HCT116 (cell line): ENCODE results near the gene SLC9A7. TPM values are rescaled to one million over a fixed set of nuclear protein-coding genes. Genes with fewer than 3 reads are reported as not detected.

Experiments used
- ATAC-seq: fragments of 200-7000 bp; cut with Tn5 transposase; 2 replicates; pipeline ENCODE4 v1.9.1; 2020; ENCODE audit warnings: mild to moderate bottlenecking, moderate library complexity
- BruUV-seq: library from RNA; stranded (reverse); fragments of 400-500 nt; replicated peaks from 2 replicates; lab custom pipeline; 2021; lab: Mats Ljungman, UMichigan
- CTCF ChIA-PET: fragments of 300-600 bp; sonication (Branson Sonifier 250); formaldehyde crosslinking; loops from one replicate; lab custom pipeline; 2021; ENCODE audit warnings: antibody characterized with exemption; lab: Charles Lee
- POLR2A ChIA-PET: fragments of 300-600, 350-600 bp; sonication (Branson Sonifier 250); formaldehyde crosslinking; loops from one replicate; lab custom pipeline; 2021; ENCODE audit warnings: antibody characterized with exemption; lab: Charles Lee
- RAD21 ChIA-PET, 2 experiments: fragments of 300-600 bp; sonication (Branson Sonifier 250); formaldehyde crosslinking; loops; one replicate each; lab custom pipeline; 2023; ENCODE audit warnings: low total read pairs in 2 of 2; ENCODE audit not compliant: uncharacterized antibody in 2 of 2, unreplicated experiment in 2 of 2, low non-redundant PET in 1 of 2; lab: Charles Lee
- DNase-seq: peaks from one replicate; pipeline ENCODE4 v3.0.0-alpha.2; 2010; ENCODE audit warnings: low read depth, low spot score
- H2AFZ ChIP-seq: fragments of 200-600 bp; shearing (Covaris generic), sonication (generic); 2 replicates; pipeline ENCODE4 v1.6.1; 2017; ENCODE audit warnings: low read depth, mixed run types, mixed read lengths, antibody characterized with exemption, low read length; ENCODE audit not compliant: poor library complexity, severe bottlenecking
- H3K27ac ChIP-seq: 2 replicates; pipeline ENCODE4 v1.5.1; 2012; ENCODE audit warnings: low read depth, low read length
- H3K27me3 ChIP-seq: fragments of 200-600 bp; sonication (generic); 2 replicates; pipeline ENCODE4 v1.6.1; 2016; ENCODE audit warnings: mixed run types, low read length, mixed read lengths; ENCODE audit not compliant: insufficient read depth
- H3K36me3 ChIP-seq, 2 experiments: fragments of 200-500 bp in 1 of 2; fragments of 200-600 bp in 1 of 2; sonication (Bioruptor generic) in 1 of 2; sonication (generic) in 1 of 2; 2 replicates each; pipeline versions ENCODE4 v1.5.1 to v1.6.1; 2014 to 2016; ENCODE audit warnings: low read length in 2 of 2, inconsistent platforms in 1 of 2, mixed read lengths in 1 of 2, mixed run types in 1 of 2; ENCODE audit not compliant: insufficient read depth in 2 of 2, control insufficient read depth in 1 of 2
- H3K4me1 ChIP-seq, 2 experiments: fragments of 200-600 bp in 1 of 2; sonication (generic) in 1 of 2; 2 replicates each; pipeline versions ENCODE4 v1.5.1 to v1.6.1; 2012 to 2017; ENCODE audit warnings: low read length in 2 of 2, inconsistent platforms in 1 of 2, mild to moderate bottlenecking in 1 of 2, mixed read lengths in 1 of 2, mixed run types in 1 of 2, moderate library complexity in 1 of 2; ENCODE audit not compliant: insufficient read depth in 2 of 2, control insufficient read depth in 1 of 2
- H3K4me2 ChIP-seq: fragments of 200-600 bp; sonication (generic); 2 replicates; pipeline ENCODE4 v1.6.1; 2017; ENCODE audit warnings: mixed run types, low read length, mixed read lengths
- H3K4me3 ChIP-seq, 2 experiments: fragments of 200-600 bp in 1 of 2; sonication (generic) in 1 of 2; replicated peaks in 1 of 2; 2 replicates each; pipeline ENCODE4 v1.5.1; 2011 to 2016; ENCODE audit warnings: low read length in 2 of 2, control low read depth in 1 of 2, low read depth in 1 of 2, mild to moderate bottlenecking in 1 of 2, mixed read lengths in 1 of 2, mixed run types in 1 of 2
- H3K79me2 ChIP-seq: fragments of 200-600 bp; sonication (generic); 2 replicates; pipeline ENCODE4 v1.6.1; 2017; ENCODE audit warnings: mild to moderate bottlenecking, mixed run types, low read length, moderate library complexity, mixed read lengths; ENCODE audit not compliant: insufficient read depth
- H3K9ac ChIP-seq: fragments of 200-600 bp; sonication (generic); 2 replicates; pipeline ENCODE4 v1.6.1; 2016; ENCODE audit warnings: low read length, mixed read lengths
- H3K9me2 ChIP-seq: fragments of 200-600 bp; sonication (generic), shearing (Covaris generic); 2 replicates; pipeline ENCODE4 v1.6.1; 2017; ENCODE audit warnings: mixed run types, mild to moderate bottlenecking, moderate library complexity; ENCODE audit not compliant: insufficient read depth
- H3K9me3 ChIP-seq, 2 experiments: fragments of 200-500 bp in 1 of 2; fragments of 200-600 bp in 1 of 2; sonication (Bioruptor generic) in 1 of 2; sonication (generic) in 1 of 2; 2 replicates each; pipeline ENCODE4 v1.6.1; 2014 to 2017; ENCODE audit warnings: low read length in 2 of 2, mixed read lengths in 2 of 2, inconsistent platforms in 1 of 2, low read depth in 1 of 2, mild to moderate bottlenecking in 1 of 2, mixed run types in 1 of 2, moderate library complexity in 1 of 2; ENCODE audit not compliant: control insufficient read depth in 1 of 2, insufficient read depth in 1 of 2
- H4K20me1 ChIP-seq: fragments of 200-600 bp; sonication (generic), shearing (Covaris generic); 2 replicates; pipeline ENCODE4 v1.6.1; 2017; ENCODE audit warnings: mixed run types, mild to moderate bottlenecking, moderate library complexity; ENCODE audit not compliant: insufficient read depth
- ELF1 ChIP-seq: IDR thresholded peaks from 2 replicates; pipeline ENCODE4 v1.6.1; 2012; ENCODE audit warnings: low read depth, borderline replicate concordance
- EZH2phosphoT487 ChIP-seq: fragments of 200-600 bp; IDR thresholded peaks from 2 replicates; pipeline ENCODE4 v1.6.1; 2018; ENCODE audit warnings: antibody characterized with exemption, borderline replicate concordance
- FOSL1 ChIP-seq: IDR thresholded peaks from 2 replicates; pipeline ENCODE4 v1.6.1; 2012; ENCODE audit warnings: low read depth
- JUND ChIP-seq: IDR thresholded peaks from 2 replicates; pipeline ENCODE4 v1.6.1; 2012
- POLR2A ChIP-seq: IDR thresholded peaks from 2 replicates; pipeline ENCODE4 v1.7.0; 2011; ENCODE audit warnings: borderline replicate concordance; ENCODE audit not compliant: insufficient read depth, insufficient read length; ENCODE audit errors: extremely low read depth
- POLR2AphosphoS5 ChIP-seq: IDR thresholded peaks from 2 replicates; pipeline ENCODE4 v1.6.1; 2011; ENCODE audit warnings: mild to moderate bottlenecking, low read depth, low read length, moderate library complexity
- RAD21 ChIP-seq: IDR thresholded peaks from 2 replicates; pipeline ENCODE4 v1.6.1; 2012; ENCODE audit warnings: low read depth, mild to moderate bottlenecking
- SIN3A ChIP-seq: IDR thresholded peaks from 2 replicates; pipeline ENCODE4 v1.6.1; 2012; ENCODE audit warnings: low read depth
- TCF7L2 ChIP-seq: IDR thresholded peaks from 2 replicates; pipeline ENCODE4 v1.7.0; 2011; ENCODE audit warnings: borderline replicate concordance, inconsistent platforms; ENCODE audit not compliant: insufficient read depth, insufficient read length; ENCODE audit errors: extremely low read depth
- YY1 ChIP-seq: IDR thresholded peaks from 2 replicates; pipeline ENCODE4 v1.6.1; 2011; ENCODE audit warnings: low read length, low read depth, moderate library complexity, mild to moderate bottlenecking; ENCODE audit not compliant: insufficient replicate concordance; ENCODE audit errors: extremely low read depth
- ZFX ChIP-seq: fragments of 450-650 bp; IDR thresholded peaks from 2 replicates; pipeline ENCODE4 v1.6.1; 2017
- ZNF274 ChIP-seq: fragments of 200-500 bp; sonication (Bioruptor generic); IDR thresholded peaks from 2 replicates; pipeline ENCODE4 v1.6.1; 2014; ENCODE audit warnings: mild to moderate bottlenecking, low read depth, low read length, inconsistent platforms
- intact Hi-C: fragments of 100-400 bp; cut with micrococcal nuclease; formaldehyde crosslinking; loops from 2 replicates; pipeline ENCODE4 v1.10.0; 2022
- total RNA-seq: library from RNA; stranded (reverse); gene quantifications from one replicate; pipeline ENCODE4 v1.2.1, GENCODE V29; 2021; ENCODE audit not compliant: unreplicated experiment
- TF ChIP-seq, protein P1 (sequence below): IDR thresholded peaks from 2 replicates; pipeline ENCODE4 v1.6.1; 2012; ENCODE audit warnings: low read depth
- TF ChIP-seq, protein P2 (sequence below): IDR thresholded peaks from 2 replicates; pipeline ENCODE4 v1.6.1; 2011; ENCODE audit warnings: mild to moderate bottlenecking, low read length, moderate library complexity; ENCODE audit not compliant: insufficient replicate concordance; ENCODE audit errors: extremely low read depth
- TF ChIP-seq, protein P3 (sequence below): IDR thresholded peaks from 2 replicates; pipeline ENCODE4 v1.6.1; 2012
- TF ChIP-seq, protein P4 (sequence below), 3 experiments: fragments of 200-600 bp in 1 of 3; sonication (generic) in 1 of 3; IDR thresholded peaks in 2 of 3; conservative IDR thresholded peaks in 1 of 3; 2 replicates each; pipeline ENCODE4 v1.5.1; 2012 to 2017; ENCODE audit warnings: low read depth in 2 of 3, low read length in 2 of 3, antibody characterized with exemption in 1 of 3, borderline replicate concordance in 1 of 3, control low read depth in 1 of 3, mild to moderate bottlenecking in 1 of 3, mixed read lengths in 1 of 3, mixed run types in 1 of 3, moderate library complexity in 1 of 3; ENCODE audit not compliant: insufficient read depth in 1 of 3

Gene SLC9A7
- total RNA-seq, 1 experiment from 2014 or later, result 18.6 TPM

DNA sequence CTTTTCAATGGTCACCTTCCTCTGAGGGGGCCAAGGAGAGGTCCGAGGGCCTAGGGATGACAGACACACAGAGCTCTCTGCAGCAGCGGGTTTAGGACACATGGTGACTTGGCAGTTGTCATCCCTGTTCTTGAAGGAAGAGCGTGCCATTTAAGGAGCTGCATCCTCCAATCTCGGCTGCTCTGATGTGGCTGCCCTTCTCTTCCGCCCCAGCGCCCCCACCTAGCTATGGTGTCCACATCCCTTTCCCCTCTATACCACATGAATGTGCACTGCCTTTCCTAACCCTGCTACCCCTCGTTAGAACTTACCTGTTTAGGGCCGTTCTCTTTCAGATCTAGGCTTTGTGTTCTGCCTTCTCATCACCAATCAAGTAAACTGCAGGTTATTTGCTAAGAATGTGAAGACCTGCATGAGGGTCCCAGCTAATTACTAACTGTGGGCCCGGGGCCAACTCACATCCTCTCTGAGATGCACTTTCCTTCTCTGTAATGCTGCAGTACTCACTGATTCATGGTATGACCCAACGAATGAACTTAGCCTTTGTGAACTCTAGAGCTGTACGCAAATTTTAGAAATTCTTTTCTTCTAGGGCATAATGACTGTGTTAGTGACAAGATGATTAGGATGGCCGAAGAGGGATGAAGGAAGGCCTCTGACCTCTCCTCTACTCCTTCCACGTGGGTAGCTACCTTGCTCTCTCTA, 147.1 kb downstream of the SLC9A7 start:
- ChIA-PET POLR2A (no interaction called here), CTCF (no interaction called here), RAD21 (no interaction called here)
- Histone ChIP-seq H4K20me1 (no peaks in the 10 kb centered on the region), H3K36me3 (no peaks in the 10 kb centered on the region), H2AFZ (no peak overlapping the region), H3K9ac (no peak overlapping the region), H3K79me2 (no peaks in the 10 kb centered on the region), H3K27ac (no peak overlapping the region), H3K9me3 (no peaks in the 10 kb centered on the region), H3K4me1 (no peaks in the 10 kb centered on the region), H3K9me2 (no peaks in the 10 kb centered on the region), H3K27me3 (no peaks in the 10 kb centered on the region), H3K4me3 (no peak overlapping the region), H3K4me2 (no peak overlapping the region)
- TF ChIP-seq POLR2A, result no peak
- TF ChIP-seq ELF1, result no peak
- no peak for TF ChIP-seq POLR2AphosphoS5
- TF ChIP-seq YY1, result no peak
- no peak for TF ChIP-seq RAD21
- TF ChIP-seq JUND, result no peak
- TF ChIP-seq SIN3A, result no peak
- TF ChIP-seq, protein P1, sequence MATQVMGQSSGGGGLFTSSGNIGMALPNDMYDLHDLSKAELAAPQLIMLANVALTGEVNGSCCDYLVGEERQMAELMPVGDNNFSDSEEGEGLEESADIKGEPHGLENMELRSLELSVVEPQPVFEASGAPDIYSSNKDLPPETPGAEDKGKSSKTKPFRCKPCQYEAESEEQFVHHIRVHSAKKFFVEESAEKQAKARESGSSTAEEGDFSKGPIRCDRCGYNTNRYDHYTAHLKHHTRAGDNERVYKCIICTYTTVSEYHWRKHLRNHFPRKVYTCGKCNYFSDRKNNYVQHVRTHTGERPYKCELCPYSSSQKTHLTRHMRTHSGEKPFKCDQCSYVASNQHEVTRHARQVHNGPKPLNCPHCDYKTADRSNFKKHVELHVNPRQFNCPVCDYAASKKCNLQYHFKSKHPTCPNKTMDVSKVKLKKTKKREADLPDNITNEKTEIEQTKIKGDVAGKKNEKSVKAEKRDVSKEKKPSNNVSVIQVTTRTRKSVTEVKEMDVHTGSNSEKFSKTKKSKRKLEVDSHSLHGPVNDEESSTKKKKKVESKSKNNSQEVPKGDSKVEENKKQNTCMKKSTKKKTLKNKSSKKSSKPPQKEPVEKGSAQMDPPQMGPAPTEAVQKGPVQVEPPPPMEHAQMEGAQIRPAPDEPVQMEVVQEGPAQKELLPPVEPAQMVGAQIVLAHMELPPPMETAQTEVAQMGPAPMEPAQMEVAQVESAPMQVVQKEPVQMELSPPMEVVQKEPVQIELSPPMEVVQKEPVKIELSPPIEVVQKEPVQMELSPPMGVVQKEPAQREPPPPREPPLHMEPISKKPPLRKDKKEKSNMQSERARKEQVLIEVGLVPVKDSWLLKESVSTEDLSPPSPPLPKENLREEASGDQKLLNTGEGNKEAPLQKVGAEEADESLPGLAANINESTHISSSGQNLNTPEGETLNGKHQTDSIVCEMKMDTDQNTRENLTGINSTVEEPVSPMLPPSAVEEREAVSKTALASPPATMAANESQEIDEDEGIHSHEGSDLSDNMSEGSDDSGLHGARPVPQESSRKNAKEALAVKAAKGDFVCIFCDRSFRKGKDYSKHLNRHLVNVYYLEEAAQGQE, result no peak
- TF ChIP-seq ZFX, result no peak
- TF ChIP-seq, protein P2, sequence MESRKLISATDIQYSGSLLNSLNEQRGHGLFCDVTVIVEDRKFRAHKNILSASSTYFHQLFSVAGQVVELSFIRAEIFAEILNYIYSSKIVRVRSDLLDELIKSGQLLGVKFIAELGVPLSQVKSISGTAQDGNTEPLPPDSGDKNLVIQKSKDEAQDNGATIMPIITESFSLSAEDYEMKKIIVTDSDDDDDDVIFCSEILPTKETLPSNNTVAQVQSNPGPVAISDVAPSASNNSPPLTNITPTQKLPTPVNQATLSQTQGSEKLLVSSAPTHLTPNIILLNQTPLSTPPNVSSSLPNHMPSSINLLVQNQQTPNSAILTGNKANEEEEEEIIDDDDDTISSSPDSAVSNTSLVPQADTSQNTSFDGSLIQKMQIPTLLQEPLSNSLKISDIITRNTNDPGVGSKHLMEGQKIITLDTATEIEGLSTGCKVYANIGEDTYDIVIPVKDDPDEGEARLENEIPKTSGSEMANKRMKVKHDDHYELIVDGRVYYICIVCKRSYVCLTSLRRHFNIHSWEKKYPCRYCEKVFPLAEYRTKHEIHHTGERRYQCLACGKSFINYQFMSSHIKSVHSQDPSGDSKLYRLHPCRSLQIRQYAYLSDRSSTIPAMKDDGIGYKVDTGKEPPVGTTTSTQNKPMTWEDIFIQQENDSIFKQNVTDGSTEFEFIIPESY, result no peak
- no peak for TF ChIP-seq ZNF274
- TF ChIP-seq, protein P3, sequence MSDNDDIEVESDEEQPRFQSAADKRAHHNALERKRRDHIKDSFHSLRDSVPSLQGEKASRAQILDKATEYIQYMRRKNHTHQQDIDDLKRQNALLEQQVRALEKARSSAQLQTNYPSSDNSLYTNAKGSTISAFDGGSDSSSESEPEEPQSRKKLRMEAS, result no peak
- TF ChIP-seq TCF7L2, result no peak
- no peak for TF ChIP-seq EZH2phosphoT487
- no peak for TF ChIP-seq FOSL1
- TF ChIP-seq, protein P4, sequence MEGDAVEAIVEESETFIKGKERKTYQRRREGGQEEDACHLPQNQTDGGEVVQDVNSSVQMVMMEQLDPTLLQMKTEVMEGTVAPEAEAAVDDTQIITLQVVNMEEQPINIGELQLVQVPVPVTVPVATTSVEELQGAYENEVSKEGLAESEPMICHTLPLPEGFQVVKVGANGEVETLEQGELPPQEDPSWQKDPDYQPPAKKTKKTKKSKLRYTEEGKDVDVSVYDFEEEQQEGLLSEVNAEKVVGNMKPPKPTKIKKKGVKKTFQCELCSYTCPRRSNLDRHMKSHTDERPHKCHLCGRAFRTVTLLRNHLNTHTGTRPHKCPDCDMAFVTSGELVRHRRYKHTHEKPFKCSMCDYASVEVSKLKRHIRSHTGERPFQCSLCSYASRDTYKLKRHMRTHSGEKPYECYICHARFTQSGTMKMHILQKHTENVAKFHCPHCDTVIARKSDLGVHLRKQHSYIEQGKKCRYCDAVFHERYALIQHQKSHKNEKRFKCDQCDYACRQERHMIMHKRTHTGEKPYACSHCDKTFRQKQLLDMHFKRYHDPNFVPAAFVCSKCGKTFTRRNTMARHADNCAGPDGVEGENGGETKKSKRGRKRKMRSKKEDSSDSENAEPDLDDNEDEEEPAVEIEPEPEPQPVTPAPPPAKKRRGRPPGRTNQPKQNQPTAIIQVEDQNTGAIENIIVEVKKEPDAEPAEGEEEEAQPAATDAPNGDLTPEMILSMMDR (IDR thresholded peaks at IDR 0.05 in 2 of 3, conservative IDR thresholded peaks at IDR 0.05 in 1 of 3; ENCODE audit: borderline replicate concordance in 1 of 3, insufficient read depth in 1 of 3, low read depth in 2 of 3, low read length in 2 of 3), result no peak
- BruUV-seq, result no TSS peak
- DNase-seq, result no peak
- ATAC-seq, result no peak
- intact Hi-C loops, result no loop called here
